Endothelial cell of umbilical vein (primary cell): Measurements from ENCODE around the gene PALMD.

Source experiments
- EZH2 ChIP-seq: IDR thresholded peaks from 2 replicates; pipeline ENCODE4 v1.6.1; 2012; ENCODE audit warnings: borderline replicate concordance, low read depth, mild to moderate bottlenecking, moderate library complexity, low read length, inconsistent platforms; ENCODE audit not compliant: severe bottlenecking
- FOS ChIP-seq: IDR thresholded peaks from 2 replicates; pipeline ENCODE4 v1.6.1; 2011; ENCODE audit warnings: mild to moderate bottlenecking, low read length, moderate library complexity, borderline replicate concordance; ENCODE audit not compliant: insufficient read depth
- GATA2 ChIP-seq: IDR thresholded peaks from 2 replicates; pipeline ENCODE4 v1.7.0; 2011; ENCODE audit warnings: low read depth, mild to moderate bottlenecking, moderate library complexity, mixed read lengths, low read length; ENCODE audit not compliant: insufficient read length, insufficient read depth
- JUN ChIP-seq: IDR thresholded peaks from 2 replicates; pipeline ENCODE4 v1.6.1; 2011; ENCODE audit warnings: borderline replicate concordance, low read depth; ENCODE audit not compliant: insufficient read length, insufficient read depth
- MYC ChIP-seq: IDR thresholded peaks from one replicate; pipeline ENCODE4 v1.6.1; 2011; ENCODE audit warnings: mild to moderate bottlenecking, low read depth, low read length
- POLR2A ChIP-seq: IDR thresholded peaks from 2 replicates; pipeline ENCODE4 v1.6.1; 2012; ENCODE audit warnings: low read depth, mild to moderate bottlenecking, control low read depth, low read length
- POLR2AphosphoS5 ChIP-seq: IDR thresholded peaks from 2 replicates; pipeline ENCODE4 v1.6.1; 2012; ENCODE audit warnings: low read depth, mild to moderate bottlenecking, control low read depth, low read length, moderate library complexity; ENCODE audit not compliant: insufficient read depth
- TF ChIP-seq, protein P1 (sequence below), 2 donors: IDR thresholded peaks; 1 replicate in 1 of 2; 2 replicates in 1 of 2; pipeline ENCODE4 v1.5.1; 2011; ENCODE audit warnings: low read length in 2 of 2, mild to moderate bottlenecking in 2 of 2, moderate library complexity in 2 of 2, control low read depth in 1 of 2, inconsistent platforms in 1 of 2, low read depth in 1 of 2; ENCODE audit not compliant: insufficient read depth in 1 of 2; ENCODE audit errors: extremely low read depth in 1 of 2
- TF ChIP-seq, protein P2 (sequence below): IDR thresholded peaks from 2 replicates; pipeline ENCODE4 v1.6.1; 2011; ENCODE audit not compliant: insufficient read depth, insufficient read length

DNA sequence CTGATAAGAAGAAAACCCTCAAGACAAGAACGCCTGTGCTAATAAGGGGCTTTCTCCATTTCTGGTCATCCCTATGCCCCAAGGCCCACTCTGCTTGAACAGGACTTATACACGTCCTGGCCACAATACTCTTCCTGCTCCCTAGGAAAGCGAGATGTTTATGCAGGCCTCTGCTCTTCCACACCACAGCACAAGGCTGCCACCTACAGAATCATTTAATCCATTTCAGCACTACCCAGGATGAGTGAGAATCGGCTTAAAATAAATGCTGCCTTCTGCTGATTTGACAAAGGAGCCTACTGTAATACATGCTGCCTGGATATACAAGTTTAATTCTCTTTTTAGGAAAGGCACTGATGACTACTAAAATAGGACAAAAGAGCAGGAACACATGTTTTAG, 91.1 kb downstream of the PALMD start:
- TF ChIP-seq, protein P1, sequence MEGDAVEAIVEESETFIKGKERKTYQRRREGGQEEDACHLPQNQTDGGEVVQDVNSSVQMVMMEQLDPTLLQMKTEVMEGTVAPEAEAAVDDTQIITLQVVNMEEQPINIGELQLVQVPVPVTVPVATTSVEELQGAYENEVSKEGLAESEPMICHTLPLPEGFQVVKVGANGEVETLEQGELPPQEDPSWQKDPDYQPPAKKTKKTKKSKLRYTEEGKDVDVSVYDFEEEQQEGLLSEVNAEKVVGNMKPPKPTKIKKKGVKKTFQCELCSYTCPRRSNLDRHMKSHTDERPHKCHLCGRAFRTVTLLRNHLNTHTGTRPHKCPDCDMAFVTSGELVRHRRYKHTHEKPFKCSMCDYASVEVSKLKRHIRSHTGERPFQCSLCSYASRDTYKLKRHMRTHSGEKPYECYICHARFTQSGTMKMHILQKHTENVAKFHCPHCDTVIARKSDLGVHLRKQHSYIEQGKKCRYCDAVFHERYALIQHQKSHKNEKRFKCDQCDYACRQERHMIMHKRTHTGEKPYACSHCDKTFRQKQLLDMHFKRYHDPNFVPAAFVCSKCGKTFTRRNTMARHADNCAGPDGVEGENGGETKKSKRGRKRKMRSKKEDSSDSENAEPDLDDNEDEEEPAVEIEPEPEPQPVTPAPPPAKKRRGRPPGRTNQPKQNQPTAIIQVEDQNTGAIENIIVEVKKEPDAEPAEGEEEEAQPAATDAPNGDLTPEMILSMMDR (IDR thresholded peaks at IDR 0.05; ENCODE audit: extremely low read depth in 1 of 2, insufficient read depth in 1 of 2, low read depth in 1 of 2, low read length in 2 of 2) = peak; percentile 40 to 50
- TF ChIP-seq POLR2A (no peak), POLR2AphosphoS5 (no peak), GATA2 (no peak), FOS (no peak), EZH2 (no peak), MYC (no peak), JUN (no peak)
- TF ChIP-seq, protein P2, sequence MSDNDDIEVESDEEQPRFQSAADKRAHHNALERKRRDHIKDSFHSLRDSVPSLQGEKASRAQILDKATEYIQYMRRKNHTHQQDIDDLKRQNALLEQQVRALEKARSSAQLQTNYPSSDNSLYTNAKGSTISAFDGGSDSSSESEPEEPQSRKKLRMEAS = no peak
